ENCODE measurements around the gene EIF3D.

- TF ChIP-seq POLR2A (IDR thresholded peaks at IDR 0.05) = no peak
- no peak for TF ChIP-seq CTCF (IDR thresholded peaks at IDR 0.05)
- TF ChIP-seq EP300 (IDR thresholded peaks at IDR 0.05) = no peak
These were observed 15.2 kb upstream of the EIF3D start for GRCh38 chr22:36544107-36544620.
